Measurements from ENCODE around the gene GOLGA7B. TPM values are rescaled to one million over a fixed set of nuclear protein-coding genes. Genes with fewer than 3 reads are reported as not detected.

GOLGA7B gene
- total and polyA plus RNA-seq, 2 of the 4 experiments (the other 2 are of a cell fraction) = not detected

GRCh38 chr10:97889461-97890265 lies 40.0 kb downstream of the GOLGA7B start:
- H3K27me3 ChIP-seq (ENCODE audit: control insufficient read depth, insufficient read depth, low read length) = no peaks in the 10 kb centered on the region; the same call in 1 of the 2 replicates

More at GRCh38 chr10:97889461-97890265, 40.0 kb downstream of the GOLGA7B start:
- intact Hi-C loops (cut with micrococcal nuclease) = no loop called here
- H2BK20ac ChIP-seq (ENCODE audit: low read depth, low read length) = no peak overlapping the region
- peak overlapping the region; percentile 37 for H2AK9ac ChIP-seq (replicated peaks; ENCODE audit: low read depth, low read length, poor library complexity)
- H3K27ac ChIP-seq (ENCODE audit: insufficient read depth, low read length) = no peak overlapping the region
- no peak overlapping the region for H2AK5ac ChIP-seq (ENCODE audit: low read depth, low read length)
- no peak overlapping the region for H2BK120ac ChIP-seq (ENCODE audit: low read depth, low read length)
- no peak overlapping the region for H4K91ac ChIP-seq (ENCODE audit: insufficient read depth, low read depth, low read length)
- ChIA-PET CTCF (no interaction called here), POLR2A (ENCODE audit: unreplicated experiment) (no interaction called here)
- H2BK5ac ChIP-seq (ENCODE audit: low read depth, low read length, poor library complexity, severe bottlenecking) = no peak overlapping the region
- DNase-seq = peak; percentile 28
- in situ Hi-C loops (cut with MboI; ENCODE audit: low sequenced_read_pairs) = no loop called here
- no peak overlapping the region for H3K9ac ChIP-seq (ENCODE audit: low read depth, low read length)
- H4K8ac ChIP-seq (ENCODE audit: low read depth in 2 of 2, low read length in 2 of 2) = no peak overlapping the region
- no peak overlapping the region for H3K56ac ChIP-seq (ENCODE audit: extremely low read depth, insufficient read depth, low read length)
- no peak overlapping the region for H3K18ac ChIP-seq (ENCODE audit: low read depth, low read length)
- no peak overlapping the region for H3K4me2 ChIP-seq (ENCODE audit: low read depth, low read length)
- no peaks in the 10 kb centered on the region for H3K79me1 ChIP-seq (ENCODE audit: low read depth in 1 of 2, low read length in 2 of 2)
- no TSS peak for BruUV-seq (replicated peaks)
- H3K14ac ChIP-seq (replicated peaks; ENCODE audit: low read depth, low read length) = no peak overlapping the region
- no peak overlapping the region for H3K23ac ChIP-seq (ENCODE audit: low read depth, low read length)
- H4K5ac ChIP-seq (ENCODE audit: low read depth, low read length) = no peak overlapping the region
- no peaks in the 10 kb centered on the region for H3K9me3 ChIP-seq (ENCODE audit: control insufficient read depth, insufficient read depth, low read length)
- no peaks in the 10 kb centered on the region for H3K9me1 ChIP-seq (ENCODE audit: insufficient read depth, low read length)
- no peak for ATAC-seq (ENCODE audit: low read depth)
- TF ChIP-seq RAD21 (IDR thresholded peaks at IDR 0.05; ENCODE audit: low read length) (no peak), CHD1 (IDR thresholded peaks at IDR 0.05; ENCODE audit: low read depth, low read length) (no peak)
- 48% methylated on average over 6 of the region's 18 CpGs; no CpG with 5 or more reads in 1 of the 2 experiments for WGBS, 2 experiments (ENCODE audit: extremely low coverage in 2 of 2, insufficient read length in 1 of 2)
- no peaks in the 10 kb centered on the region for H4K20me1 ChIP-seq (ENCODE audit: insufficient read depth, low read length)
- no peak overlapping the region for H3K4ac ChIP-seq (ENCODE audit: low read depth, low read length)
- dilution Hi-C loops (cut with HindIII; ENCODE audit: low sequenced_read_pairs, unreplicated experiment) = no loop called here
- H3K36me3 ChIP-seq (ENCODE audit: control insufficient read depth, insufficient read depth, low read length) = no peaks in the 10 kb centered on the region
- H3K4me1 ChIP-seq (ENCODE audit: control insufficient read depth, insufficient read depth, low read length) = peaks cover 1% of the 10 kb centered on the region; the same call in 1 of the 2 replicates
- no peak overlapping the region for H3K4me3 ChIP-seq (ENCODE audit: insufficient read depth, low read depth, low read length)
- no peak overlapping the region for H2BK15ac ChIP-seq (ENCODE audit: low read depth, low read length)
- H2AFZ ChIP-seq (replicated peaks; ENCODE audit: low read length, poor library complexity) = peak overlapping the region; percentile 13
